Prostate gland (tissue), 2 donors: ENCODE measurements around the gene YEATS2.

ENCODE experiments used
- POLR2AphosphoS5 ChIP-seq: sonication (generic); formaldehyde crosslinking; IDR thresholded peaks from one replicate; pipeline ENCODE4 v1.6.1; 2017; ENCODE audit warnings: antibody characterized with exemption
- TF ChIP-seq, protein P1 (sequence below), 4 experiments: fragments of 200-600 bp in 2 of 4; fragments of 450-650 bp in 2 of 4; sonication (generic) in 2 of 4; IDR thresholded peaks; 1 replicate in 3 of 4; 2 replicates in 1 of 4; pipeline ENCODE4 v1.5.1; 2016 to 2019; ENCODE audit warnings: antibody characterized with exemption in 4 of 4, mild to moderate bottlenecking in 2 of 4, moderate library complexity in 2 of 4

DNA sequence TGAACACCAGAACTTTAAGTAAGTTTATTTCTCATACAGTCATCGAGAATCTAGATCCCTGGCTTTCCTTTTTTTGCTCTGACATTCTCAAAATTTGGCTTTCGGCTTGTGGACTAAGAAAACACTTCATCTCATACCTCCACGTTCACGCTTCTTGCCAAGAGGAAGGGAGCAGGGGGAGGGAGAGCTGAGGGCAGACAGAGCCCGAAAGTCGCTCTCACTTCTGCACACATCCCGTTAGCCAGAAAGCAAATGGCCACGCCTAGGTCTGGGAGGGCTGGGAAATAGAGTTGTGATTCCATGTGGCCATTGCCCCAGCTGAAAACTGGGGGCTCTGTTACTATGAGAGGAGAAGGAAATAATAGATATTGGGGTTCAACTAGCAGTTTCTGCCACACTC lies 70.5 kb downstream of the YEATS2 start:
- TF ChIP-seq, protein P1, sequence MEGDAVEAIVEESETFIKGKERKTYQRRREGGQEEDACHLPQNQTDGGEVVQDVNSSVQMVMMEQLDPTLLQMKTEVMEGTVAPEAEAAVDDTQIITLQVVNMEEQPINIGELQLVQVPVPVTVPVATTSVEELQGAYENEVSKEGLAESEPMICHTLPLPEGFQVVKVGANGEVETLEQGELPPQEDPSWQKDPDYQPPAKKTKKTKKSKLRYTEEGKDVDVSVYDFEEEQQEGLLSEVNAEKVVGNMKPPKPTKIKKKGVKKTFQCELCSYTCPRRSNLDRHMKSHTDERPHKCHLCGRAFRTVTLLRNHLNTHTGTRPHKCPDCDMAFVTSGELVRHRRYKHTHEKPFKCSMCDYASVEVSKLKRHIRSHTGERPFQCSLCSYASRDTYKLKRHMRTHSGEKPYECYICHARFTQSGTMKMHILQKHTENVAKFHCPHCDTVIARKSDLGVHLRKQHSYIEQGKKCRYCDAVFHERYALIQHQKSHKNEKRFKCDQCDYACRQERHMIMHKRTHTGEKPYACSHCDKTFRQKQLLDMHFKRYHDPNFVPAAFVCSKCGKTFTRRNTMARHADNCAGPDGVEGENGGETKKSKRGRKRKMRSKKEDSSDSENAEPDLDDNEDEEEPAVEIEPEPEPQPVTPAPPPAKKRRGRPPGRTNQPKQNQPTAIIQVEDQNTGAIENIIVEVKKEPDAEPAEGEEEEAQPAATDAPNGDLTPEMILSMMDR (IDR thresholded peaks at IDR 0.05), result no peak
- TF ChIP-seq POLR2AphosphoS5, result no peak
